ENCODE results near the gene DZANK1. TPM values are rescaled to one million over a fixed set of nuclear protein-coding genes. Genes with fewer than 3 reads are reported as not detected.

DZANK1 gene
- total RNA-seq, 4 donors from 2014 or later = 0.65 to 2.2 (median 2.0) TPM

- no peak for TF ChIP-seq CTCF (IDR thresholded peaks at IDR 0.05; ENCODE audit: low read depth)
Measured at GRCh38 chr20:18477821-18478220, 11.0 kb upstream of the DZANK1 start.

GRCh38 chr20:18477218-18477617, 10.4 kb upstream of the DZANK1 start:
- no peak for TF ChIP-seq CTCF (IDR thresholded peaks at IDR 0.05; ENCODE audit: low read depth)

DNA sequence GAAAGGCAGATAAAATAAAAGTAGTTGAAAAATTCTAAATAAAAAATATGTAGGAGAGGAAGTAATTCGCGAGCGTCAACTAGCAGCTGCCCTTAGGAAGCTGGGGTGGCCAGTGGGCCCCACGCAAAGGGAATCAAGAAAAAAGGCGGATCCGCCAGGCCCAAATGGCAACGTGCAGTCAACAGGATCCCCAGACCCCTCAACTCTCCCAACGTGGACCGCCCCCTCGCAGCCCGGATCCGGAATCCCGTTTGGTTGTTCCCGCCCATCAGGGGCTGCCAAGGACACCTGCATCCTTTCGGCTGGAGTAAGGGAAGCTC, 296 bp downstream of the DZANK1 start:
- no peak for TF ChIP-seq CTCF (IDR thresholded peaks at IDR 0.05; ENCODE audit: low read depth)

- TF ChIP-seq CTCF (IDR thresholded peaks at IDR 0.05; ENCODE audit: low read depth) = no peak
Measured at GRCh38 chr20:18465536-18466200, 1.2 kb downstream of the DZANK1 start.

DNA sequence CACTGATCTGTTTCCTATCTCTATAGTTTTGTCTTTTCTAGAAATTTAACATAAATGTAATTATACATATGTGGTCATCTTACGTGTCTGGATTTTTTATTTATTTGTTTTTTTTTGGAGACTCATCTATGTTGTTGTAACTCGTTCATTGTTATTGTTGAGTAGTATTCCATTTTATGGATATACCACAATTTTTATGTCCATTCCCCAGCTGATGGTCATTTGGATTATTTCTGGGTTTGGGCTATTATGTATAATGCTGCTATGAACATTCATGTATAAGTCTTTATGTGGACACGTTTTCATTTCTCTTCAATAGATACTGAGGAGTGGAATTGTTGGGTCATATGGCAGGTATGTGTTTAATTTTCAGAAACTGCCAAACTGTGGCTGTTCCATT, 10.2 kb downstream of the DZANK1 start:
- no peak for TF ChIP-seq CTCF (IDR thresholded peaks at IDR 0.05; ENCODE audit: low read depth)

DNA sequence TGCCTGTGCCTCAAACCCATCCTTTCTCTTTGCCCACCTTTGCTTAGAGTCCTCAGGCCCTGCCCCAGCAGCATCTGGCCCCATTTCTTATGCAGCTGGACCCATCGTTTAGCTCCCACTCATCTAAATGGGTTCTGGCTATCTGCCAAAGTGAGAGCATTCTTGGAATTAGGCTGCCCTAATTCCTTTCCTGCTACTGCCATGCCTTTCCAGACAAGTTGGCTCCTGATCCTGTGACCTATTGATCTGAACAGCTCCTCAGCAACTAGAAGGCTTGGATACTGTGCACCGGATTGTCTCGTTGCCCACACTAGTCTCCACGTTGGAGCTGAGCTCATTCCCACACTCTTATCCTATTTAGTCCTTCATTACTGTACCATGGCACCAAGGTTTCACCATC, 22.9 kb downstream of the DZANK1 start:
- TF ChIP-seq CTCF (IDR thresholded peaks at IDR 0.05; ENCODE audit: low read depth) = no peak

DNA sequence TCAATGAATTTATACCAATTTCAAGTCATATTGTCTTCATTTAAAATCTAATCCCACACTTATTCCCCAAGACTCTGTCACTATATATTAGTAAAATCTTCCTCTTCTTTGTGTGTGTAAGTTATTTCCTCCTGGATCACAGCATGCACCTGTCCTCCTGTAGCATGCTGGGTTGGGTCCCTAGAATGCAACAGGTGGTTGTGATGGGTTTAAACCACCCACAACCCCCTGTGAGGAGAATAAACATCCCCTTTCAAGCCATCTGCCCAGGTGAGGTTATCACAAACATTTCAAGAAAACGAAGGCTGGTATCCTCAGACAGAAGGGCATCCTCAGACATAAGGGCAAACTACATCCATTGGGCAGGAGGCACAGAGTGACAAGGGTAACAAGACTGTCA, 26.4 kb downstream of the DZANK1 start:
- TF ChIP-seq CTCF (IDR thresholded peaks at IDR 0.05; ENCODE audit: low read depth) = no peak

Data from subcutaneous adipose tissue (tissue), 4 donors.